ENCODE results near the gene FLNA. TPM values are rescaled to one million over a fixed set of nuclear protein-coding genes. Genes with fewer than 3 reads are reported as not detected.

FLNA gene, protein sequence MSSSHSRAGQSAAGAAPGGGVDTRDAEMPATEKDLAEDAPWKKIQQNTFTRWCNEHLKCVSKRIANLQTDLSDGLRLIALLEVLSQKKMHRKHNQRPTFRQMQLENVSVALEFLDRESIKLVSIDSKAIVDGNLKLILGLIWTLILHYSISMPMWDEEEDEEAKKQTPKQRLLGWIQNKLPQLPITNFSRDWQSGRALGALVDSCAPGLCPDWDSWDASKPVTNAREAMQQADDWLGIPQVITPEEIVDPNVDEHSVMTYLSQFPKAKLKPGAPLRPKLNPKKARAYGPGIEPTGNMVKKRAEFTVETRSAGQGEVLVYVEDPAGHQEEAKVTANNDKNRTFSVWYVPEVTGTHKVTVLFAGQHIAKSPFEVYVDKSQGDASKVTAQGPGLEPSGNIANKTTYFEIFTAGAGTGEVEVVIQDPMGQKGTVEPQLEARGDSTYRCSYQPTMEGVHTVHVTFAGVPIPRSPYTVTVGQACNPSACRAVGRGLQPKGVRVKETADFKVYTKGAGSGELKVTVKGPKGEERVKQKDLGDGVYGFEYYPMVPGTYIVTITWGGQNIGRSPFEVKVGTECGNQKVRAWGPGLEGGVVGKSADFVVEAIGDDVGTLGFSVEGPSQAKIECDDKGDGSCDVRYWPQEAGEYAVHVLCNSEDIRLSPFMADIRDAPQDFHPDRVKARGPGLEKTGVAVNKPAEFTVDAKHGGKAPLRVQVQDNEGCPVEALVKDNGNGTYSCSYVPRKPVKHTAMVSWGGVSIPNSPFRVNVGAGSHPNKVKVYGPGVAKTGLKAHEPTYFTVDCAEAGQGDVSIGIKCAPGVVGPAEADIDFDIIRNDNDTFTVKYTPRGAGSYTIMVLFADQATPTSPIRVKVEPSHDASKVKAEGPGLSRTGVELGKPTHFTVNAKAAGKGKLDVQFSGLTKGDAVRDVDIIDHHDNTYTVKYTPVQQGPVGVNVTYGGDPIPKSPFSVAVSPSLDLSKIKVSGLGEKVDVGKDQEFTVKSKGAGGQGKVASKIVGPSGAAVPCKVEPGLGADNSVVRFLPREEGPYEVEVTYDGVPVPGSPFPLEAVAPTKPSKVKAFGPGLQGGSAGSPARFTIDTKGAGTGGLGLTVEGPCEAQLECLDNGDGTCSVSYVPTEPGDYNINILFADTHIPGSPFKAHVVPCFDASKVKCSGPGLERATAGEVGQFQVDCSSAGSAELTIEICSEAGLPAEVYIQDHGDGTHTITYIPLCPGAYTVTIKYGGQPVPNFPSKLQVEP (N-terminal part only)
- total RNA-seq (ENCODE audit: low replicate concordance) = 549 and 1,365 TPM in 2 replicates

DNA sequence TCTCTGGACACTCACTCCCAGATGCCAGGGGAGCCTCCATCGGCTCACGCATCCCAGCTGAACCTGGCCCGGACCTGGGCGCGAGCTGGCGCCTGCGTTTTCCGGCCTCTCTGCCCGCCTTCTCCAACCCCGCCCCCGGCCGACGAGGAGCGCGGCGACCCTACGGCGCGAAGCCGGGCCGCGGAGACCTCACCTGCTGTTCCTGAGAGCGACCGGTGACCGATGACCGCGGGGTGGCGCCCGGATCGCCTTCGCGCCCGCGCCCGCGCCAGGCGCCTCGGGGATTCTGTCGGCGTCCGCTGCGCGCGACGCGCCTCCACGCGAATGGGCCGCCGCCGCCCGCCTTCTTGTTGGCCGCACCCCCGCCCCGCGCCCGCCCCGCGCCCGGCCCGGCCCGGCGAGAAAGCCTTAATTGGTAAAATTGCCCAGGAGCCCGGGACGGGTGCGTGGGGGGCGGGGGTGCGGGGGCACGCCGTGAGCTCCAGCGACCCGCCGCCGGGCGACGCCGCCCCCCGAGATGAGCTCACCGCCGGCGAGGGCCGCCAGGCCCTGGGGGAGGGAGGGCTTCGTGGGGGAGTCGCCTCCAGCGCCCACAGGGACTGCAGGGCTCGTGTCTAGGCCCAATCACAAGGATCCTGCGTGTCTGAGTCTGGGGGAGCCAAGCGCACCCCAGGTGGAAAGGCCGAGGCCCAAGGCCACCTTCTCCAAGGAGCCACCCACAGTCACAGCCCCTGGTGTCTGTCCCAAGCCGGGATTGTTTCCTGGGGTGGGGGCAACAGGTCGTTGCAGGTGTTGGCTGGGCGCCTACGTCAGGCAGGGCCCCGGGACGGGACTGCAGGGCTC lies at the start of gene FLNA:
TSS of gene FLNA (minus strand) at position 322 of the 843 bp plus-strand sequence. CDS start 3,389 bp downstream, outside the sequence.
- peak within 1 kb of the TSS; percentile 65 for H3K4me3 ChIP-seq (ENCODE audit: low read depth, low read length)
- DNase-seq (ENCODE audit: low read depth) = no peak
- TF ChIP-seq, protein P1, sequence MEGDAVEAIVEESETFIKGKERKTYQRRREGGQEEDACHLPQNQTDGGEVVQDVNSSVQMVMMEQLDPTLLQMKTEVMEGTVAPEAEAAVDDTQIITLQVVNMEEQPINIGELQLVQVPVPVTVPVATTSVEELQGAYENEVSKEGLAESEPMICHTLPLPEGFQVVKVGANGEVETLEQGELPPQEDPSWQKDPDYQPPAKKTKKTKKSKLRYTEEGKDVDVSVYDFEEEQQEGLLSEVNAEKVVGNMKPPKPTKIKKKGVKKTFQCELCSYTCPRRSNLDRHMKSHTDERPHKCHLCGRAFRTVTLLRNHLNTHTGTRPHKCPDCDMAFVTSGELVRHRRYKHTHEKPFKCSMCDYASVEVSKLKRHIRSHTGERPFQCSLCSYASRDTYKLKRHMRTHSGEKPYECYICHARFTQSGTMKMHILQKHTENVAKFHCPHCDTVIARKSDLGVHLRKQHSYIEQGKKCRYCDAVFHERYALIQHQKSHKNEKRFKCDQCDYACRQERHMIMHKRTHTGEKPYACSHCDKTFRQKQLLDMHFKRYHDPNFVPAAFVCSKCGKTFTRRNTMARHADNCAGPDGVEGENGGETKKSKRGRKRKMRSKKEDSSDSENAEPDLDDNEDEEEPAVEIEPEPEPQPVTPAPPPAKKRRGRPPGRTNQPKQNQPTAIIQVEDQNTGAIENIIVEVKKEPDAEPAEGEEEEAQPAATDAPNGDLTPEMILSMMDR (IDR thresholded peaks at IDR 0.05; ENCODE audit: insufficient read depth, low read length) = no peak

DNA sequence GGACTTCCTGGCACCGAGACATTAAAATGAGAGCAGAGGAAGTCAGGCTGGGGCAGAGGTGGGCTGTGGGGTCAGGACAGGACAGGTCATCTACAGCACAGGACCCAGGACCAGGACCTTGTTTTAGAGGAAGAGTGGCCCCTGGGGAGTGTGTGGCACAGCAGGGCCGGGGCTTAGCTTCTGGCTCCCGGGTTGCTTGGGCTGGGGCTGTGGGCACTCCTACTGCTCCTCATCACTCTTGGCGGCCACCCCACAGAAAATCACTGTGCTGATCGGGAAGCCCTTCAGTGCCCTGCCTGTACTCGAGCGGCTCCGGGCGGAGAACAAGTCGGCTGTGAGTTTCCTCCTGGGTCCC lies 45.9 kb upstream of the FLNA start:
- TF ChIP-seq, protein P1 (IDR thresholded peaks at IDR 0.05; ENCODE audit: insufficient read depth, low read length) = no peak
- no peak overlapping the region for H3K4me3 ChIP-seq (ENCODE audit: low read depth, low read length)
- DNase-seq (ENCODE audit: low read depth) = no peak

DNA sequence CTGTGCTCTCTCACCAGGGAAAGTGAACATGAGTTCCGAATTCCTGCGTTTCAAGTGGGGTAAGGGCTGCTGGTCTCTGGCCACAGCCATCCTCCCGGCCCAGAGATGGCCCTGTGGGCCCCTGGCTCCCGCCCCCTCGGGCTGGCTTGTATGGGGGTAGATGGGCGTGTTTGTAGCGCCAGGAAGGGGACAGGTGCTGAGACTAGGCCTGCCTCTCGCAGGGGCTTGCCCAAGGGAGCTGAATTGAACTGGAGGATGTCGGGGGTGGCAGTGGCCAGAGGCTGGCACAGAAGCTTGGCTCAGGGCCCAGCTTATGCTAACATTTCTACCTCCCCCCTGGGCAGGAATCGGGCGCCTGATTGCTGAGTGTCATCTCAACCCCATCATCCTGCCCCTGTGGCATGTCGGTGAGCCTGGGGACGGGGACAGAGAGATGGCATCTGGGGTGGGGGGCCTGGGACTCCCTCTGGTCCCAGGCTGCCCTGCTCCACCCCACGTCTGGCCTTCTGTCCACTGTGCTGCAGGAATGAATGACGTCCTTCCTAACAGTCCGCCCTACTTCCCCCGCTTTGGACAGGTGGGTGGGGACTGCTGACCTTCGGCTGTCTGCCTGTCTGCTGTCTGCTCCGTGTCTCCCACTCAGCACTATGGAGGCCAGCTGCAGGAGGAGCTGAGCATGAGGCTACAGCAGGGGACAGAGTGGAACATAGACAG lies 45.4 kb upstream of the FLNA start:
- DNase-seq (ENCODE audit: low read depth) = no peak
- TF ChIP-seq, protein P1 (IDR thresholded peaks at IDR 0.05; ENCODE audit: insufficient read depth, low read length) = no peak
- no peak overlapping the region for H3K4me3 ChIP-seq (ENCODE audit: low read depth, low read length)

DNA sequence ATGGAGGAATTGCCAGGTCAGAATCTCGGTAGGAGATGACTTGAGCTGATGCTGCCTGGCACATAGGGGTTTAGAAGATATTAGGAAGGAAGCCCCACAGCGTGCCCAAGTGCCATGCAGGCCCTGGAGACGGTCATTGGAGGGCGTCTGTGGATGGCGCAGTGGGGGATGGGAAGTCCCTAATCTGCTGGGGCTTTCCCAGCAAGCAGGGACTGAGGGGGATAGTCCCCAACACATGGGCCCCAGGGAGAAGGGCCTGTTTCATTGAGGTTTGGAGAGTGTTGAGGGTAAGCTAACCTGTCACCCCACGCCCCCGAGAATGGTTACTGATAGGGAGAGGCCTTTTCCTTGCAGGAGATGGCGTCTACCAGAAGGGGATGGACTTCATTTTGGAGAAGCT lies 44.8 kb upstream of the FLNA start:
- no peak overlapping the region for H3K4me3 ChIP-seq (ENCODE audit: low read depth, low read length)
- TF ChIP-seq, protein P1 (IDR thresholded peaks at IDR 0.05; ENCODE audit: insufficient read depth, low read length) = no peak
- no peak for DNase-seq (ENCODE audit: low read depth)

DNA sequence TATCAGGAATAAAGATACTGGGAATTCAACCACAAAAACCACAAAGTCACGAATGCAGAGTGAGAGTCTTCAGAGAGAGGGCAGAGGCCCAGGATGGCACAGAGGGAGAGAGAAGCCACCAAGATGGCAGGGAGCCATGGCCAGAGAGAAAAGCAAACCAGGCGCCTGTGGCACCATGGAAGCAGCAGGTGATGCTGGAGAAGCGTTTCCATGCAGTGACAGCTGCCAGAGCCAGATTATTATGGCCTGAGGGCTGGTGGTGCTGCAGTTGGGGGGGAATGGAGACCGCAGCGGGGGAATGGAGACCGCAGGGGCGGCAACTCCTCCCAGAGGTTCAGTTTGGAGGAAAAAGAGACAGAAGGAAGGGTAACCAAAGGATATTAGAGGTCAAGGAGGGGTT lies 42.7 kb upstream of the FLNA start:
- DNase-seq (ENCODE audit: low read depth) = no peak
- TF ChIP-seq, protein P1 (IDR thresholded peaks at IDR 0.05; ENCODE audit: insufficient read depth, low read length) = no peak
- no peak overlapping the region for H3K4me3 ChIP-seq (ENCODE audit: low read depth, low read length)

All from fibroblast of the aortic adventitia (primary cell).